Glomerular visceral epithelial cell (primary cell): ENCODE measurements around the gene CCDC127.
"Not testable (repeated sequence)": the region's sequence is repeated elsewhere in the genome, so short reads cannot be mapped to it uniquely, and the experiment has no call there.

ENCODE experiments used
- DNase-seq: peaks from one replicate; pipeline ENCODE4 v3.0.0-alpha.2; 2016; ENCODE audit errors: extremely low spot score

CCDC127 gene

DNA sequence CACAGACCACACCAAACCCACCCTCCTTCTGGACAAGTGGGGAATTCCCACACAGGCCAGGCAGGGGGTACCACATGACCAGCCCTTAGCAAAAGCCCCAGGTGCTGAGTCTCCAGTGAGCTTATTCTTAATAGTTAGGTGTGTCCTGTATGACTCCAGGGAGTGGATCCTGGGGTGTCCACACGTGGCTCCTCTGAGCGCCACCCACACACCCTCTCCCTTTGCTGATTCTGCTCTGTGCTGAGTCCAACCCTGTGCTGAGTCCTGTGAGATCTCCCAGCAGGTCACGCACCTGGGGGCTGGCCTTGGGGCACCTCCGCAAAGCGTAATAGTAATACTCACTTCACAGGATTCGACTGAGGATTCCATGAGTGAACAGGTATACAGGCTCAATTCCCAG is 14.0 kb downstream of the CCDC127 start:
- DNase-seq = no peak

DNA sequence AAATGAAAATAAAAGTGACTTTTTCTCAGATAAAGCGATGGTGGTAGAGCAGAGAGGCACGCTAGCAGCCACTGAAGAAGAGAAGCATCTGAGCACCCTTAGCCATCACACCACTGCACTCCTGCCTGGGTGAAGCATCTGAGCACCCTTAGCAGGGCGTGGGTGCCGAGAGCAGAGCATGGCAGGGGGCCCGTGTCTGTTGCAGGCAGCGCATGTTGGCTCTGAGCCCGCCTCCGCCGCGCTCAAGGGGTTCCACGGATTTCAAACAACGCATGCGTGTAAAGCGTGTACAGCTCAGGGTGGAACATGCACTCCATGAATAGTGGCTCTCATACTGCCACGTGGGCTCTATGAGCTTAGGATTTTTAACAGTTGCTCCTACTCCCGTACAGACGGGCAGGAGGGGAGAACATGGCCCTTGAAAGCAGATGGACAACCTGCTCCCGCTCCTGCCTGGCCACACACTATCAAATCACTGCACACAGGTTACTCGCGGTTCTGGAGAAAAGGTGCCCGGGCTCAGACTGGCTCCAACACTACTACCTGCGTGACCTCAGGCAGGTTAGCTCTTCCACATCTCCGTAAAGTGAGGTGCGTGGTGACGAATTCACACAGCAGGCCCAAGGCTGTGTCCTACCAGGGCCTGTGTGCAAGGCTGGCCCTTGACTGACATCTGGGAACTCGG is 14.6 kb downstream of the CCDC127 start:
- no peak for DNase-seq

DNA sequence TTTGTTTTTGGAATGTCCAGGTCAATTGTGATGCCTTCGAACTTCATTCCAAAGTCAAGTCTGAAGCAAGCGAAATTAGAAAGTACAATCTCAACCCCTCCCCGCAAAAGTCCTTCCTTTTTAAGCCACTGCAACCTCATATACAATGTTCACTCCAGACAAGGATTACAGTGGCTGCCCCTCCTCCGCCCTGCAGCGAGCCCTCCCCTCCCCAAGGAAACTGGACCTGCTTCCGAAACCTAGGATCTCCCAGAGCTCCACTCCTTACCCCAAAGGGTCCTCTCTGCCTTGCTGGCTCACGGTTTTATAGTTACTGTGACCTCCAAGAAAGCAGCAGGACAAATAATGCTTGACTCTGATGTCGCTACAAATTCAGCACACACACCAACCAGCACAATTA is 16.3 kb downstream of the CCDC127 start:
- no peak for DNase-seq

DNA sequence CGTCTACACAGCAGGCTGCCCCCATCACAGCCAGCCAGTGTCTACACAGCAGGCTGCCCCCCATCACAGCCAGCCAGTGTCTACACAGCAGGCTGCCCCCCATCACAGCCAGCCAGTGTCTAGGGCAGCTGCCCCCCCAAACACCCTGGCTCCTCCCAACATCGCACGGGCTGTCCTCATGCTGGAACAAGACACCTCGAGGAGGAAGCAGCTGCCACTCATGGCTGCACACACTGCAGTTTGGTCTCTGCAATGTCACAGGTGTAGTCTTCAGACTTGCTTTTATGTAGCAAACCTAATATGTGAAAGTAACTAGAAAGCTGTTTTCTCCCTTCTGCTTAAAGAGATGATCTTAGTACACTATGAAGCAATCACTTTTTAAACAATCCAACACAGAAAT is 17.0 kb downstream of the CCDC127 start:
- DNase-seq = no peak

DNA sequence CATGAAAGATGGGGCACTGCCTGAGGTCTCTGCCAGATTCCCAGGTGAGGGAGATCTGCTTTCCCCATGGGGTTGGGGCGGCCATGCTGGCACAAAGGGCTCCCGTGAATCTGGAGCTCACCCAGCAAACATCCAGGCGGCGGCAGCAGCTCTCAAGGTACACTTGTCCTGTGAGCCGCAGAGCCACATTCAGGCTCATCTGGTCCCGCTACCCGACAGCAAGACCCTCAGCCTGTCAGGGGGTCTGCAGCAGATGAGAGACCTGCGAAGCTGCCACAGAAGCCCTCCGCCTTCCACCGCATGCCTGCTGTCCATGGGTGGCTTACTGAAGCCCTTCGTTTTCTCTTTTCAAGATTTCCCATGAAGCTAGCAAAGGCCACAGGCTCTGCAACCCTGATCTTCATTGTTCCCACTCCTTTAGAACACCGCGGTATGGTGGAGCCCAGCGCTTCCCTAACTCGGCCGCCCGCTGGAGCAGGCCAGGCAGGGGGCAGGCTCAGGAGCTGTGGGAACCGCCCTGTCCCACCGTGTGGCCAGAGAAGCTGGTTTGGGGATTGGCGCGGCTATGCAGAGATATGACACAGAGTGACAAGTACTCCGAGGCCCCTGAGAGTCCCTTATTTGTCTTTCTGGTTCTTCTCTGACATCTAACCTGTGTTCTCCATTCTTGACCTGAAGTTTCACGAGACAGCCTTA is 17.9 kb downstream of the CCDC127 start:
- DNase-seq = no peak

DNA sequence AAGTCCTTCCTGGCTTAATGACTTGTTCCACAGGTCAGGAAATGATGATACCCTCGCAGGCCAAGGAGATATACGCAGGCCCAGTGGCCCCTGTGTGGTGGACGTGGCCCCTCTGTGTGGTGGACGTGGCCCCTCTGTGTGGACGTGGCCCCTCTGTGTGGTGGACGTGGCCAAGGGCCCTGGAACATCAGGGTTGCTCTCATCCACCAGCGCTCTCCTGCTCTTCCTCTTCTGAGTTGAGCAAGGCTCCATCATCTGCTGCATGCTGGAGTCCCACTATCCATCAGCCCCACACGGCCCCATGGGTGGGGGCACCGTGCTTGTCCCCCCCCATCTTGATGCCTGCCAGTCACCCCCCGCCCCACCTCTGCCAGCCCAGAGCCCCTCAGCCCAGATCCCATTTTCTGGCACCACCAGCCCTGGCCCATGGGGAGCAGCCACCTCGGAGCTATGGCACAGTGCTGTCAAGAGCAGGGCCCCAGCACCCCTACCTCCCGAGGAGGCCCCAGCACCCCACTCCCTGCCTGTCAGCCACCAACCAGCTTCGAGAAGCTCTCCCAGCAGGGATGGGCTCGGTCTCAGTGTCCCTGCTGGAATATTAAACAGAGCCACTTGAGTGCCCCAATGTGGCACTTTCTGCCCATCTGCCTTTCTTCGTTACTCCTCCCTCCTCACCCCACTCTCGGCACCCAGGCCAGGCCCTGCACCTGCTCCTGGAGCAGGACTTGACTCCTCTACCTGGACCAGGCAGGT is 18.6 kb downstream of the CCDC127 start:
- no peak for DNase-seq

DNA sequence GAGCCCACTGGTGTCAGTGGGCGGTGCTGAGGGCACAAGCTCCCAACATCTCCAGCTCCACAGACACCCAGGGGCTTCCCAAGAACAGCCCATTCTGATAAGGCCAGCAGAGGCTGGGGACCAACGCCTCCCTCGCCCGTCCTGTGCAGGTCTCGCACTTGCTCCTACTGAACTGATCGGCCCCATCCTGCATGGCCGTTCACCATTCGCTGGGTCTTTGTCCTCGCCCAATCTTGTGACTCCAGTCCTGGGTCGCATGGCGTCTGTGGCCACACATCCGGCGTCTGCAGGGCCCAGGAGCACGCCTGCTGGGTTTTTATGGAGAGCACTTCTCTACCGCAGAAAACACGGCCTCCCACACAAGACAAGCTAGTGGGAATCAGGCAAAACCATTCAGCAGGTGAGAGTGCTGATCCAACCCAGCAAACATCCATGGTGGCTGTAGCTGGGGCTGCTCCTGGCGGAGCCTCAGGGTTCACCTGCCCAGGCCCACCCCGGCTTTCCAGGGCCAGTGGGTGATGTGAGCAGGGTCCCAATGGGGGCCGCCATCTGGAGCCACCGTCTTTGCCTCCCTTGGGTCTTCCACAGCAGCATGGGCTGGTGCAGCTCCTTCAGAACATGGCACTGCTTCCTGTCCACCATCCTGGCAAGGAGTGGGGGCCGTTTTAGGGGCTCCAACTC is 19.3 kb downstream of the CCDC127 start:
- no peak for DNase-seq

DNA sequence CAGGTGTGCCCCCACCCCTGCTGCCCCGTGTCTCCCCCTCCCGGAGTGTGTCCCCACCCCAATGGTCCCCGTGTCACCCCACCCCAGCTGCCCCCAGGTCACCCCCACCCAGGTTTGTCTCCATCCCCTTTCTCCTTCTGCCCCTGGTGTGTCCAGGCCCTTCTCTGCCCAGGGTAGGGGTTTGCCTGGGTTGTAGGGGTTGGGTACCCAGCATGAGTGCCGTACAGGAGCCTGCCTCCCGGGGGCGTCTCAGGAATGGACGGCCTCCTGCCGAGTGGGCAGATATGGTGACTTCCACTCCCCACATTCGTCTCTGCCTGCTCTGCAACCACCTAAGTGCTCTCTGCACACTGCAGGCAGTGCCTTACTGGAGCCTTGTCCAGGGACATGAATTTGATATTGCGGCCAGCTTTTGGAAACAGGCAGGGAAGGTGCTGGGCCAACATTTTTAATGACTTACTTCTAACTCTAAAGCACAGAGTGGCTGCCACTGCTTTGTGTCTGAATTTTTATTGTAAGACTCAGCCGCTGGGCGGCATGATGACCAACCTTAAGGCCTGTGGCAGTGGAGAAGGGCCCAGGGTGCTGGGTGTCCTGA is 20.0 kb downstream of the CCDC127 start:
- DNase-seq = no peak

DNA sequence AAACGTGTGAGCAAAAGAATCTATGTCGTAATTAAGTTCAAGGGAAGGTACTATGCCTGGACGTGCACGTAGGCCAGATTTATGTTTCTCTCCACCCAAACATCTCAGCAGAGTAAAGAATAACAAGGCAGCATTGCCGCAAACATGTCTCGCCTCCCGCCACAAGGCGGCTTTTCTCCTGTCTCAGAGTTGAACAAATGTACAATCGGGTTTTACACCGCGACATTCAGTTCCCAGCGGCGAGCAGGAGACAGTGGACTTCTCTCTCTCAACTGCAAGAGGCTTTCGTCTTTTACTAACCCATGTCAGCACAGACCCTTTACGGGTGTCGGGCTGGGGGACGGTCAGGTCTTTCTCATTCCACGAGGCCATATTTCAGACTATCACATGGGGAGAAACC is 20.9 kb downstream of the CCDC127 start:
- not testable (repeated sequence) for DNase-seq

DNA sequence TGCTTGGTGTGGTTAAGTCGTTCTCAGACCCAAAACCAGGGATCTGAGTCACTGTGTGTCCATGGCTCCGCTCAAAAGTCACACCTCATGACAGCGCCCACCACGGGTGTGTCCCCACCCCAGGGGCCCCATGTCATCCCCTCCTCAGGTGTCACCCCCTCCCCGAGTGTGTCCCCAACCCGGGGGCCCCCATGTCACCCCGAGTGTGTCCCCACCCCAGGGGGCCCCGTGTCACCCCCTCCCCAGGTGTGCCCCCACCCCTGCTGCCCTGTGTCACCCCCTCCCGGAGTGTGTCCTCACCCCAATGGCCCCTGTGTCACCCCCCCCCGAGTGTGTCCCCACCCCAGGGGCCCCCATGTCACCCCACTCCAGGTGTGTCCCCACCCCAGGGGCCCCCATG is 21.6 kb downstream of the CCDC127 start:
- DNase-seq = no peak

DNA sequence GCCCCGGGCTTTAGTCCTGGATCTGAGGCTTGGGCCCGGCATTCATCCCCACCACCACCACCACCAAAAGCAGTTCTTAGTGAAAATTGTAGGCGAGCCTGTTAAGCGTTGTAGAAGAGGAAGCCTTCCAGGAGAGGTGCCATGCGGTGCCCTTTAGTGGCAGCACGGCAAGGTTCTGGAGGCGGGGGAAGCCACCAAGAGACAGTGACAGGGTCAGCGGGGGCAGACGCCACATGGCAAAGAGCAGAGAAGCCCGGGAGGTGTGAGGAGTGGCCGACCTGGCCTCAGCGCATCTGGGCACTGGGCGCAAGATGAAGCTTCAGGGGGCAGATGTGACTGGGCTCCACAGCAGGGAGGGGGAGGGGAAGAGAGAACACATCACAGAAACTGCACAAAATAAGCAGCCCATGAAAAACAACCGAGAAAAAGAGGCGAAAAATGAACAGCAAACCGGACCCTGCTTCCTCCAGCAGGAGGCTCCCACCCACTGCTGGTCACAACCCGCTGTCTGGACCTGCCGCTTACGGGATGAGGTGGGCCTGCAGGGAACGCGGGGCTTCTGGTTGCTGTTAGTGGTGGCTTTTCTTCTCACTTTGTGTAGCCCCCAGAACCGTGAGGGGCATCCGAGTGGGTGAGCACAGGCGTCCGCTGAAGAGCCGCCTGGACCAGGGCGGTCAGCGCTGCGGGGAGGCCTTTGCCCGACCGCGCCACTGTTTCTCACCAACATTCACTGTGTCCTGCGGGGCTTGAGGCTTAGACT is 22.4 kb downstream of the CCDC127 start:
- DNase-seq = no peak

DNA sequence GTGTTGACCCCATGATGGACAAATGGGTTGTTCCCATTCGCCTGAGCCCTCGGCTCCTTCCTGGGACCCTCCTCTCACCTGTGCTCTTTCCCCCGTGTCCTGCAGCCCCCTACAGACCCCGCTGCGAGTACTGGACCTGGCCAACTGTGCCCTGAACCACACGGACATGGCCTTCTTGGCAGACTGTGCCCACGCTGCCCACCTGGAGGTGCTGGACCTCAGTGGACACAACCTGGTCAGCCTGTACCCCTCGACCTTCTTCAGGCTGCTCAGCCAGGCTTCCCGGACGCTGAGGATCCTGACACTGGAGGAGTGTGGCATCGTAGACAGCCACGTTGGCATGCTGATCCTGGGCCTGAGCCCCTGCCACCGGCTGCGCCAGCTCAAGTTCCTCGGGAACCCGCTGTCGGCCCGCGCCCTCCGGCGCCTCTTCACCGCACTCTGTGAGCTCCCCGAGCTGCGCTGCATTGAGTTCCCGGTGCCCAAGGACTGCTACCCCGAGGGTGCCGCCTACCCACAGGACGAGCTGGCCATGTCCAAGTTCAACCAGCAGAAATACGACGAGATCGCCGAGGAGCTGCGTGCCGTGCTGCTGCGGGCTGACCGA is 23.2 kb downstream of the CCDC127 start:
- DNase-seq = no peak

DNA sequence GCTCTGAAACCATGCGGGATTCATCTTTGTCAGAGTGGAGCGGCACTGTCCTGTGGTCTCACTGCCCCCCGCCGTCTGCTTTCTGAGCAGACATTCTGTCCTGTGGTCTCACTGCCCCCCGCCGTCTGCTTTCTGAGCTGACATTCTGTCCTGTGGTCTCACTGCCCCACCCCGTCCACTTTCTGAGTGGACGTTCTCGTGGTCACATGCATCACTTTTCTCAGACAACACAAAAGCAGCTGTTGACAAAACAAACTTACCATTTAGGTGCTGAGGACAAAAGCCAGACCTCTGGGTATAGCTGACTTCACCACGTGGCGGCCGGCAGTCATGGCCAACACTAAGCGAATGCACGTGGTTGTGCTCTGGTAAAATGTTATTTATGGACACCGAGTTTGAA is 23.9 kb downstream of the CCDC127 start:
- DNase-seq = no peak

DNA sequence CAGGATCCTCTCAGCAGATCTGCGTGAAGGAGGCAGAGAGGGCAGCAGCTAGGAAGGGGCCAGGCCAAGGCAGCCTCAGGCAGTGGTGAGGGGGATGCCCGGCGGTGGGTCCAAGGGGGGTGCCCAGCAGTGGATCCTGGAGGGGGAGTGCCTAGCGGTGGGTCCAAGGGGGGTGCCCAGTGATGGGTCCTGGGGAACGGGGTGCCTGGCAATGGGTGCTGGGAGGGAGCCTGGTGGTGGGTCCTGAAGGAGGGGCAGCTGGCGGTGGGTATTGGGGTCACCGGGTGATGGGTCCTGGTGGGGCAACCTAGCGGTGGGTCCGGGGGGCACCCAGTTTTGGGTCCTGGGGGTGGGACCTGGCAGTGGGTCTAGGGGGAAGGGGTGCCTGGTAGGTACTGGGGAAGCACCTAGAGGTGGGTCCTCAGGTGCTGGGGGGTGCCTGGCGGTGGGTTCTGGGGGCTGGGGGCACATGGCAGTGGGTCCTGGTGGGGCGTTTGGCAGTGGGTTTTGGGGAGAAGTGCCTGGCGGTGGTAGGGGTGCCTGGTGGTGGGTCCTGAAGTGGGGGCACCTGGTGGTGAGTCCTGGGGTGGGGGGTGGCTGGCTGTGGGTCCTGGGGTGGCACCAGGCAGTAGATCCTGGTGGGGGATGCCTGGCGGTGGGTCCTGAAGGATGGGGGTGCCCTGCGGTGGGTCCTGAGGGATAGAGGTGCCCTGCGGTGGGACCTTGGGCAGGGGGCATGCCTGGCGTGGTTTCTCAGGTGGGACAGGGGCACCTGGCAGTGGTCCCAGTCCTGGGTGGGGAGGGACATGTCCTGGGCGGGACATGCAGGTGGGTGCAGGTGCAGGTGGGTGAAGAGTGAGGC is 24.8 kb downstream of the CCDC127 start:
- DNase-seq = no peak

DNA sequence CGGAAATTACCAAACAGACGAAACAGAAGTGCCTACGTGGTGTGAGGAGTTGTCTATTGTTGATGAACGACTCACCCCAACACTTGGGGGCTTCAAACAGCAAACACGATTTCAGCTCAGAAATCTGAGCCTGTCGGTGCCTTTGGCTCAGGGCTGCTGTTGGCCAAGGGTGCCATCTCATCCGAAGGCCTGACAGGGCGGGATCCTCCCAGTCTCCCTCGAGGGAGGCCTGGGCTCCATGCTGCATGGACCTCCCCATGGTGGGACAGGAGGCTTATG is 25.3 kb downstream of the CCDC127 start:
- no peak for DNase-seq

DNA sequence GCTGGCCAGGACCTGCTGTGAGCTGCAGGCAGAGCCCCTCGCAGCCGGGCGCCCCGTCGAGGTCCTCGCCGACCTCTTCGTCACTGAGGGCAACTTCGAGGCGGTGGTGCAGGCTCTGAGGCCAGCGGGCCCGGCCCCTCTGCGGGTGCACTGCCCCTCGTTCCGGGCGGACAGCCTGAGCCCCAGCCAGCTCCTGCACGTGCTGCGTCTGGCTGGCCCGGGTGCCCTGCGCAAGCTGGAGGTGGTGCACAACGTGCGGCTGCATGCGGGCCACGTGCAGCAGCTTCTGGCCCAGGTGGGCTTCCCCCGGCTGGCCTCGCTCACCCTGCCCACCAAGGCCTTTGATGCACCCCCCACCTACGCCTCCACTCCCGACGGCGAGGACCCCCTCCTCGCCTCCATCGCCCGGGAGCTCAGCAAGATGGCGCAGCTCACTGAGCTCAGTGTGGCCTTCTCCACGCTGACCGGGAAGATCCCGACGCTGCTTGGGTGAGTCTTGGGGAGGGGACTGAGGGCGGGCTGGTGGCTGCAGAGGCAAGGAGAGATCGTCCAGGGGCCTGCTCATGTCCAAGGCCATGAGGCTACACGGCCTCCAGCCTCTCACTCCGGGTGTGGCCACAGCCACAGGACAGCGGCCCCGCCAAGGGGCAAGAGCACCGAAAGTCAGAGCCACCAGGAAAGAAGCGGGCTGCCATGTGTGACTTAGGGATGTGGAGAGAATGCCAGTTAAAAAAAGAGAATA is 25.8 kb downstream of the CCDC127 start:
- DNase-seq = no peak

DNA sequence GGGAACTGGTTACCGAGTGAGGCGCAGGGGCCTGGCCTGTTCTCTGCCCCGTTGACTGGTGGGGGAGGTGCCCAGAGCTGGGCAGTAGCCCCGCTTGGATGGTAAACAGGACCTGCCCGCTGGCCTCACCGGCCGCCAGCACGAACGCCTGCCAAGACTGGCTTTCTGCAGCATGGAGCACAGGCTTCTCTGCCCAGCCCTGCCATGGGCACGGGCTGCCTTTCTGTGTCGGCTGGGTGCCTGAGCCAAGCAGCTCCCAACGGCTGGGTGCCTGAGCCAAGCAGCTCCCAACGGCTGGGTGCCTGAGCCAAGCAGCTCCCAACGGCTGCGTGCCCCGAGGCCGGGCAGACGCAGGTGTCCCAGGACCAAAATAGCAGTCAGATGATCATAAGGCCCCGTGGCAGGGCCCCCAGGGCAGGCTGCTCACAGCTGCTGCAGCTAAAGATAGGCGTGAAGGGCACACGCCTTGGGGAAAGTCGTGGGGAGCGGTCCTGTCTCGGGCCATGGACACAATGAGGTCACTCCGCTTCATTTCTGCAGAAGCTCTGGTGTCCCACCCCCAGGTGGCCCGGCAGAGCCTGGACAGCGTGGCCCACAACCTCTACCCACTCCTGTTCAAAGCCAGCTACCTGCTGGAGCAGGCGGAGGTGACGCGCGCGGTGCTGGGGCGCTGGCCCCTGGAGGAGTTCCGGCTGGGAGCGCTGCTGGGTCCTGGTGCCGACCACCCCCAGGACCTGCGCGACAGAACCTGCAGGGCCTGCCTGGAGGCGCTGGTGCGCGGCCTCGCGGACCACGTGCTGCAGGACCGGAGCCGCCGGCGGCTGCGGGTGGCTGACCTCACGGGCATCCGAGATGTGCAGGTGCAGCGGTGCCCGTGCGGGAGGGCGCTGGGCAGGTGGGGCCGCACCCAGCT is 26.7 kb downstream of the CCDC127 start, which contains the start of gene LRRC14B:
TSS of gene LRRC14B (plus strand) at position 460 of the 913 bp plus-strand sequence. CDS start at position 504, 44 bp downstream.
- no peak for DNase-seq

DNA sequence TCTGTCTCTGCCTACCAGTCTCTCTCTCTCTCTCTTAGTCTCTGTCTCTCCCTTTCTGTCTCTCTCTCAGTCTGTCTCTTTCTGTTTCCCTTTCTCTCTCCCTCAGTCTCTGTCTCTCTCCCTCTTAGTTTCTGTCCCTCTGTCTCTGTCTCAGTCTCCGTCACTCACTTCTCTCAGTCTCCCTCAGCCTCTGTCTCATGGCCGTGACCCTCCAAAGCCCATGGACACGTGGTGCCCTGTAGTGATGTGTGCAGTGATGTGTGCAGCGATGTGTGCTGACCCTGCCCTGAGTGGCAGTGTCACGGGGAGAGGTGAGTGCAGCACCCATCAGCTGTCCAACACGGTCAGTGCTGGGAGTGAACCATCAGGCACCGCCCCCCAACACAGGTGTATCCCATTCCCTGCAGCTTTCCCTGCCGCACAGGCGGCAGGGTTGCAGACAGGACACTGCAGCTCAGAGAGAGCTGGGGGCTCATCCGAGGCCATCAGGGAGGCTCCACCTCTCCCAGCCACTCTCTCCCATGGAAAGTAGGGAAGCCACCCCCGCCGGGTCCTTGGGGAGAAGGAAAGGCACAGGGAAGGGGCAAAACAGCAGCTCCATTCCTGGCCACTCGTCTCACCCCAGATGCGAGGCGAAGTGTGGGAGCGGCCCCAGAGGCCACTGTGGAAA is 27.5 kb downstream of the CCDC127 start:
- no peak for DNase-seq
